Endothelial cell (in vitro differentiated cells): ENCODE data around the gene SLC12A9. TPM values are rescaled to one million over a fixed set of nuclear protein-coding genes. Genes with fewer than 3 reads are reported as not detected.

ENCODE experiments used
- DNase-seq: peaks from one replicate; pipeline ENCODE4 v3.0.0; 2021; ENCODE audit warnings: low spot score
- H3K27ac Mint-ChIP-seq: one replicate; pipeline ENCODE4 v1.8.0; 2021; ENCODE audit warnings: mixed read lengths, inconsistent platforms; ENCODE audit not compliant: unreplicated experiment
- H3K27me3 Mint-ChIP-seq: one replicate; pipeline ENCODE4 v1.8.0; 2021; ENCODE audit warnings: mild to moderate bottlenecking, moderate library complexity, mixed read lengths, inconsistent platforms; ENCODE audit not compliant: unreplicated experiment
- H3K36me3 Mint-ChIP-seq: one replicate; pipeline ENCODE4 v1.8.0; 2021; ENCODE audit warnings: mild to moderate bottlenecking, low read depth, mixed read lengths, inconsistent platforms; ENCODE audit not compliant: unreplicated experiment
- H3K4me1 Mint-ChIP-seq: one replicate; pipeline ENCODE4 v1.8.0; 2021; ENCODE audit warnings: mild to moderate bottlenecking, mixed read lengths, inconsistent platforms; ENCODE audit not compliant: unreplicated experiment
- H3K4me3 Mint-ChIP-seq: one replicate; pipeline ENCODE4 v1.8.0; 2021; ENCODE audit warnings: mild to moderate bottlenecking, mixed read lengths, inconsistent platforms; ENCODE audit not compliant: unreplicated experiment
- H3K9me3 Mint-ChIP-seq: one replicate; pipeline ENCODE4 v1.8.0; 2021; ENCODE audit warnings: mixed read lengths, inconsistent platforms; ENCODE audit not compliant: unreplicated experiment
- total RNA-seq: library from RNA; stranded (reverse); fragmentation: NEBNext Ultra II Directional; extraction: Animal tissue kit (Norgen Biotek cat#: 25700); gene quantifications from one replicate; pipeline ENCODE4 v1.2.1, GENCODE V29; 2021; ENCODE audit not compliant: unreplicated experiment
- TF ChIP-seq, protein P1 (sequence below): fragments of 200-600 bp; sonication (generic); IDR thresholded peaks from one replicate; pipeline ENCODE4 v1.5.0; 2021; ENCODE audit warnings: antibody characterized with exemption; ENCODE audit not compliant: unreplicated experiment

Gene SLC12A9
- total RNA-seq, 1 donor from 2014 or later = 60.5 TPM

DNA sequence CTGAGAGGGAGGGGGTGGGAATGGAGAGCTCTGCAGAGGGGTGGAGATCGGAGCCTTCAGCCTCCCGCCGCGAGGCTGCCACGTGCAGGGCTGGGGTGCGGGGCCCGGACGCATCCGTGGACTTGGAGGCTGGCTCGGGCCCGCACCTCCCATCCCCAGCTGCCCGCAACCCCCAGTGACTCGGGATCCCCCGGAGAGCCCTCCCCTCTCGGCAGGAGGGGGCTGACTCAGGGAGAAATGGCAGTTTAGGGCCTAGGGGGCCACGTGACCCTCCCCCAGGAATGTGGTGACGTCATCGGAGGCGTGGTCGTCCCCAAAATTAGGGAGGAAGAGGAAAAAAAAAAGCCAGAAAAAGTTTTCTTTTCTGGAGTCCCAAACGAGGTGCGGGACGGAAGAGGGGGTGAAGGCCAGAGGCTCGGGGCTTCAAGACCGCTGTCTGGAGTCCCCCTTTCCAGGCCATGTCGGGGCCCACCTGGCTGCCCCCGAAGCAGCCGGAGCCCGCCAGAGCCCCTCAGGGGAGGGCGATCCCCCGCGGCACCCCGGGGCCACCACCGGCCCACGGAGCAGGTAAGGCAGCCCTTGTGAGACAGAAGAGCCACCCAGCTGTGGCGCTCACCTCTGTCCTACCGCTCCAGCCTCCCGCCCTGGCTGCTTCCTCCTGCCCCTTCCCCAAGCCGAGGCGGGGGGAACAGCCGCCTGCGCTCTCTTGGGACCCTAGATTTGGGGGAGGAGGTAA, 14.7 kb downstream of the SLC12A9 start, which contains the start of gene TRIP6:
TRIP6 (plus strand) TSS at position 348 of the 736 bp plus-strand sequence; CDS start at position 459, 111 bp downstream.
- H3K4me3 Mint-ChIP-seq = peak within 1 kb of the TSS; percentile 95
- peaks cover 26% of the 10 kb centered on the region for H3K36me3 Mint-ChIP-seq
- peaks cover 21% of the 10 kb centered on the region for H3K4me1 Mint-ChIP-seq
- peak; percentile 70 for DNase-seq
- peaks cover 13% of the 10 kb centered on the region for H3K27me3 Mint-ChIP-seq
- TF ChIP-seq, protein P1, sequence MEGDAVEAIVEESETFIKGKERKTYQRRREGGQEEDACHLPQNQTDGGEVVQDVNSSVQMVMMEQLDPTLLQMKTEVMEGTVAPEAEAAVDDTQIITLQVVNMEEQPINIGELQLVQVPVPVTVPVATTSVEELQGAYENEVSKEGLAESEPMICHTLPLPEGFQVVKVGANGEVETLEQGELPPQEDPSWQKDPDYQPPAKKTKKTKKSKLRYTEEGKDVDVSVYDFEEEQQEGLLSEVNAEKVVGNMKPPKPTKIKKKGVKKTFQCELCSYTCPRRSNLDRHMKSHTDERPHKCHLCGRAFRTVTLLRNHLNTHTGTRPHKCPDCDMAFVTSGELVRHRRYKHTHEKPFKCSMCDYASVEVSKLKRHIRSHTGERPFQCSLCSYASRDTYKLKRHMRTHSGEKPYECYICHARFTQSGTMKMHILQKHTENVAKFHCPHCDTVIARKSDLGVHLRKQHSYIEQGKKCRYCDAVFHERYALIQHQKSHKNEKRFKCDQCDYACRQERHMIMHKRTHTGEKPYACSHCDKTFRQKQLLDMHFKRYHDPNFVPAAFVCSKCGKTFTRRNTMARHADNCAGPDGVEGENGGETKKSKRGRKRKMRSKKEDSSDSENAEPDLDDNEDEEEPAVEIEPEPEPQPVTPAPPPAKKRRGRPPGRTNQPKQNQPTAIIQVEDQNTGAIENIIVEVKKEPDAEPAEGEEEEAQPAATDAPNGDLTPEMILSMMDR = no peak
- H3K27ac Mint-ChIP-seq = peak within 1 kb of the TSS; percentile 95
- no peaks in the 10 kb centered on the region for H3K9me3 Mint-ChIP-seq

DNA sequence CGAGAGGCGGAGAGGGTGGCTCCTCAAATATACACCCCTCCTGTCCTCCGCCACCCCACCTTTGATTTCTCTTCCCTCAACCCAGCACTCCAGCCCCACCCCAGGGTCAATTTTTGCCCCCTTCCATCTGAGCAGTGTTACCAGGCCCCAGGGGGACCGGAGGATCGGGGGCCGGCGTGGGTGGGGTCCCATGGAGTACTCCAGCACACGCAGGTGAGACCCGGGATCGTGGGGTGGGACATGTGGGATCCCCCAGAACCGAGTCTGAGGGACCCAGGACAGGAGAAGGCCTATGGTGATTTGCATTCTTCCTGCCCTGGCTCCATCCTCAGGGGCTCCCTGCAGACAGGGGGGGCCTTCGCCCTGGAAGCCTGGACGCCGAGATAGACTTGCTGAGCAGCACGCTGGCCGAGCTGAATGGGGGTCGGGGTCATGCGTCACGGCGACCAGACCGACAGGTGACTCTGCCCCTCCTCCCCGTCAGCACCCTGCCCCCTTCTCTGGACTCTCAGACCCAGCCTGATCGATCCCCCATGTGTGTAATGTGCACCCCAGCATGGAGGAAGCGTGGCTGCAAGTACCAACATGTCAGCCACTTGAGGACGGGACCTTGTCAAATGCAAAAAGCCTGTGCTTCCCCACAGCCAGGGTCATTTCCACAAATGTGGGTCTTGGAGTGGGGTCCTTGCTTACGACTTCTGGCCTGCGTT, 15.4 kb downstream of the SLC12A9 start:
- Mint-ChIP-seq H3K27ac (peak overlapping the region; percentile 78), H3K27me3 (peaks cover 13% of the 10 kb centered on the region), H3K9me3 (no peaks in the 10 kb centered on the region), H3K4me1 (peaks cover 21% of the 10 kb centered on the region), H3K36me3 (peaks cover 23% of the 10 kb centered on the region), H3K4me3 (peak overlapping the region; percentile 92)
- TF ChIP-seq, protein P1 = no peak
- no peak for DNase-seq

- H3K4me3 Mint-ChIP-seq = peak overlapping the region; percentile 98
- no peaks in the 10 kb centered on the region for H3K9me3 Mint-ChIP-seq
- DNase-seq = no peak
- TF ChIP-seq, protein P1 = no peak
- peaks cover 39% of the 10 kb centered on the region for H3K4me1 Mint-ChIP-seq
- H3K27ac Mint-ChIP-seq = peak overlapping the region; percentile 96
- H3K27me3 Mint-ChIP-seq = peaks cover 25% of the 10 kb centered on the region
- peaks cover 36% of the 10 kb centered on the region for H3K36me3 Mint-ChIP-seq
Observed at GRCh38 chr7:100873599-100874299, 21.2 kb downstream of the SLC12A9 start.

DNA sequence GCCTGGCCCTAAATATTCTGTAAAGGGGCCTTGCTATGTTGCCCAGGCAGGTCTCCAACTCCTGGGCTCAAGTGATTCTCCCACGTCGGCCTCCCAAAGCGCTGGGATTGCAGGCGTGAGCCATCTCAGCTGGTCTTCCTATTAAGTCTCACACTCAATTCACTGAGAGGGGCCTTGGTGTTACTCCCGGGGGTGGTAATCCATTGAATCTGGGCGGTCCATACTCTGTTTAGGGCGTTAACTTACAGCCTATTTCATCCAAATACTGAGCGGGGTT, 21.7 kb downstream of the SLC12A9 start:
- peaks cover 35% of the 10 kb centered on the region for H3K4me1 Mint-ChIP-seq
- TF ChIP-seq, protein P1 = no peak
- H3K9me3 Mint-ChIP-seq = no peaks in the 10 kb centered on the region
- no peak for DNase-seq
- H3K27ac Mint-ChIP-seq = peak overlapping the region; percentile 96
- H3K4me3 Mint-ChIP-seq = peak overlapping the region; percentile 98
- H3K27me3 Mint-ChIP-seq = peaks cover 25% of the 10 kb centered on the region
- peaks cover 36% of the 10 kb centered on the region for H3K36me3 Mint-ChIP-seq
